Uterus (tissue), 4 donors: ENCODE measurements around the gene E2F8. TPM values are rescaled to one million over a fixed set of nuclear protein-coding genes. Genes with fewer than 3 reads are reported as not detected.

ENCODE experiments used
- DNase-seq, 2 donors: peaks; one replicate each; pipeline ENCODE4 v3.0.0-alpha.2; 2019 to 2020
- H3K27ac ChIP-seq, 2 donors: fragments of 200-600 bp; sonication (generic); 1 replicate in 1 of 2; 2 replicates in 1 of 2; pipeline ENCODE4 v1.5.1; 2016 to 2018
- H3K27me3 ChIP-seq, 2 donors: fragments of 200-600 bp; sonication (generic); one replicate each; pipeline ENCODE4 v1.5.1; 2018 to 2019; ENCODE audit warnings: control low read depth in 1 of 2
- H3K36me3 ChIP-seq, 2 donors: fragments of 200-600 bp; sonication (generic); one replicate each; pipeline ENCODE4 v1.5.1; 2019; ENCODE audit warnings: control low read depth in 1 of 2
- H3K4me1 ChIP-seq, 2 donors: fragments of 200-600 bp; sonication (generic); one replicate each; pipeline ENCODE4 v1.5.1; 2018 to 2019; ENCODE audit warnings: control low read depth in 1 of 2
- H3K4me3 ChIP-seq, 2 donors: fragments of 200-600 bp; sonication (generic); 1 replicate in 1 of 2; 2 replicates in 1 of 2; pipeline ENCODE4 v1.5.1; 2018 to 2019; ENCODE audit warnings: mild to moderate bottlenecking in 1 of 2
- H3K9me3 ChIP-seq, 2 donors: fragments of 200-600 bp; sonication (generic); one replicate each; pipeline ENCODE4 v1.5.1; 2019; ENCODE audit warnings: control low read depth in 1 of 2
- POLR2A ChIP-seq, 2 donors: fragments of 450-650 bp; IDR thresholded peaks; one replicate each; pipeline ENCODE4 v1.6.1; 2016; ENCODE audit warnings: antibody characterized with exemption in 2 of 2, mild to moderate bottlenecking in 1 of 2, moderate library complexity in 1 of 2
- intact Hi-C: fragments of 100-400 bp; cut with DNase I; formaldehyde crosslinking; loops from one replicate; pipeline ENCODE4 v1.15.1; 2023; ENCODE audit warnings: low total_unique reads
- total RNA-seq, 4 donors: library from RNA; depleted of rRNA in 3 of 4; stranded (reverse); fragments of >200 nt in 3 of 4; gene quantifications; one replicate each; pipeline versions ENCODE4 v1.1.0 to v1.2.4, GENCODE V29; 2014 to 2023
- TF ChIP-seq, protein P1 (sequence below), 4 experiments: fragments of 200-600 bp in 2 of 4; fragments of 450-650 bp in 2 of 4; sonication (generic) in 2 of 4; IDR thresholded peaks; one replicate each; pipeline ENCODE4 v1.5.1; 2016 to 2019; ENCODE audit warnings: antibody characterized with exemption in 4 of 4, mild to moderate bottlenecking in 2 of 4, moderate library complexity in 1 of 4
- donor health status: DM: yes; HTN: yes; CAD: no.

The E2F8 gene
- total RNA-seq, 4 donors from 2014 or later: 2.4 TPM; not detected in 3

DNA sequence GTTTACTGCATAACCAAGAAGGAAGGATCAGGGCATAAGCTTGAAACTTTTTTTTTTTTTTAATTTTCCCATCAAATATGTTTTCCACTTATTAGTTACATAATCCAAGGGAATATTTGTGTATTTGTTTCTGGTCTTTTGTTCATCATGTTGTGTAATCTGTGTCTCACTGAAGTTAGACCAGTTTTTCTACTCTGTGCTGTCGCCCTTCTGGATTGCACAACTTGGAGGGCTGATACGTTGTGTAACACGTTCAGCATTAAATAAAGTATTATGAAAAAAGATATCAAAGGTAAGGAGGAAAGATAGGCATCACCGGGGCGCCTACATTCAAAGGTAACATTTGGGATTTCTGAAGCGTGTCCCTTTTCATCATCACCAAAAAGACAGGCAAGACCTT is 3.3 kb upstream of the E2F8 start:
- H3K27me3 ChIP-seq: peaks cover 18 to 19% of the 10 kb centered on the region in 2 donors
- H3K4me1 ChIP-seq: peaks cover 0 to 17% of the 10 kb centered on the region in 2 donors
- H3K36me3 ChIP-seq: no peaks in the 10 kb centered on the region
- intact Hi-C loops: no loop called here
- no peaks in the 10 kb centered on the region for H3K9me3 ChIP-seq
- no peak overlapping the region for H3K27ac ChIP-seq
- TF ChIP-seq, protein P1, sequence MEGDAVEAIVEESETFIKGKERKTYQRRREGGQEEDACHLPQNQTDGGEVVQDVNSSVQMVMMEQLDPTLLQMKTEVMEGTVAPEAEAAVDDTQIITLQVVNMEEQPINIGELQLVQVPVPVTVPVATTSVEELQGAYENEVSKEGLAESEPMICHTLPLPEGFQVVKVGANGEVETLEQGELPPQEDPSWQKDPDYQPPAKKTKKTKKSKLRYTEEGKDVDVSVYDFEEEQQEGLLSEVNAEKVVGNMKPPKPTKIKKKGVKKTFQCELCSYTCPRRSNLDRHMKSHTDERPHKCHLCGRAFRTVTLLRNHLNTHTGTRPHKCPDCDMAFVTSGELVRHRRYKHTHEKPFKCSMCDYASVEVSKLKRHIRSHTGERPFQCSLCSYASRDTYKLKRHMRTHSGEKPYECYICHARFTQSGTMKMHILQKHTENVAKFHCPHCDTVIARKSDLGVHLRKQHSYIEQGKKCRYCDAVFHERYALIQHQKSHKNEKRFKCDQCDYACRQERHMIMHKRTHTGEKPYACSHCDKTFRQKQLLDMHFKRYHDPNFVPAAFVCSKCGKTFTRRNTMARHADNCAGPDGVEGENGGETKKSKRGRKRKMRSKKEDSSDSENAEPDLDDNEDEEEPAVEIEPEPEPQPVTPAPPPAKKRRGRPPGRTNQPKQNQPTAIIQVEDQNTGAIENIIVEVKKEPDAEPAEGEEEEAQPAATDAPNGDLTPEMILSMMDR (IDR thresholded peaks at IDR 0.05): no peak
- TF ChIP-seq POLR2A (IDR thresholded peaks at IDR 0.05): no peak
- DNase-seq: no peak
- H3K4me3 ChIP-seq: no peak overlapping the region

- Histone ChIP-seq H3K27ac (no peak overlapping the region), H3K4me1 (peaks cover 0 to 17% of the 10 kb centered on the region in 2 donors), H3K4me3 (no peak overlapping the region), H3K9me3 (no peaks in the 10 kb centered on the region), H3K27me3 (peaks cover 18 to 19% of the 10 kb centered on the region in 2 donors), H3K36me3 (no peaks in the 10 kb centered on the region)
- intact Hi-C loops: no loop called here
- DNase-seq: no peak
- TF ChIP-seq, protein P1 (IDR thresholded peaks at IDR 0.05): no peak
- no peak for TF ChIP-seq POLR2A (IDR thresholded peaks at IDR 0.05)
Measured at GRCh38 chr11:19243613-19244012, 2.9 kb upstream of the E2F8 start.

GRCh38 chr11:19243143-19243542 is 2.4 kb upstream of the E2F8 start:
- Histone ChIP-seq H3K27ac (no peak overlapping the region), H3K4me1 (peaks cover 0 to 17% of the 10 kb centered on the region in 2 donors), H3K4me3 (no peak overlapping the region), H3K9me3 (no peaks in the 10 kb centered on the region), H3K36me3 (no peaks in the 10 kb centered on the region), H3K27me3 (peaks cover 18 to 19% of the 10 kb centered on the region in 2 donors)
- no peak for TF ChIP-seq POLR2A (IDR thresholded peaks at IDR 0.05)
- TF ChIP-seq, protein P1 (IDR thresholded peaks at IDR 0.05): no peak
- no peak for DNase-seq
- intact Hi-C loops: no loop called here

DNA sequence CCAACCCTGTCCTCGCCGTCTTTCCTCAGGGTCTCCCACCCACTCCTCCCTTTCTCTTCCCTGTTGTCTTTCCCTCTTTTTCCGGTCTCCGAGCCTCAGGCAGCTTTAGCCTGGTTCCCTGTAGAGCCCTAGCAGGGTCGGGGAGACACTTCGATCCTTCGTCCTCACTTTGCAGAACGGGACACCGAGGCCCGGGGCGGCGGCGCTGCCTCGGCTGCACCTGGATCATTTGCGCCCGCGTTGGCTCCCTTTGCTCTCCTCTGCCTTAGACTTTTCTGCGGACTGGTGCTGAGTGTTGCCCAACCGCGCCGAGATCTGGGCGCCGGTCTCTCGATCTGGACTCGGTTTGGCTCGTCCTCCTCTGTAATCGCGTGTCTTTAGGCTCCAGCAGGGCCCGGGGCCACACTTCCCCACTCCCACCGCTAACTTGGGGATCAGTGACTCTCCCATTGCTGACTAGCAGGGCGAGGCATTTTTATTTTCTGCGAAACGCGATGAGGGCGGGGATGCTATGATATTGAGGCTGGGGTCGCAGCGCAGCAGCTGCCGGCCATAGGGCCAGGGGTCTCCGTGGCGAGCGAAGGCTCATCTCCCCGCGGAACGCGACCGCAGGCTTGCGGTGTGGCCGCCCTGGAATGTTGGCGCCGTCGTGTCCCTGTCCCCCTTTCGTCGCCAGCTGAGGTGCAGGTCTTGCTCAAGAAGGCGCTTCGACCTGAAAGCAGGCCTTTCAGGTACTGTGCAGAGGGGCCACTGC is 1.6 kb upstream of the E2F8 start:
- H3K27ac ChIP-seq: no peak overlapping the region
- TF ChIP-seq, protein P1 (IDR thresholded peaks at IDR 0.05): no peak
- TF ChIP-seq POLR2A (IDR thresholded peaks at IDR 0.05): no peak
- no peaks in the 10 kb centered on the region for H3K36me3 ChIP-seq
- intact Hi-C loops: no loop called here
- H3K4me1 ChIP-seq: peaks cover 0 to 17% of the 10 kb centered on the region in 2 donors
- no peak overlapping the region for H3K4me3 ChIP-seq
- no peaks in the 10 kb centered on the region for H3K9me3 ChIP-seq
- no peak for DNase-seq
- H3K27me3 ChIP-seq: peaks cover 18 to 19% of the 10 kb centered on the region in 2 donors
